IPS-18a (cell line): ENCODE measurements around the gene THUMPD2.
"Not testable (repeated sequence)": the region's sequence is repeated elsewhere in the genome, so short reads cannot be mapped to it uniquely, and the experiment has no call there.

Experiments
- H3K27ac ChIP-seq: one replicate; pipeline ENCODE4 v1.5.1; 2013; ENCODE audit warnings: low read length
- H3K27me3 ChIP-seq: one replicate; pipeline ENCODE4 v1.6.1; 2013; ENCODE audit warnings: mild to moderate bottlenecking, low read length; ENCODE audit not compliant: control insufficient read depth, insufficient read depth
- H3K36me3 ChIP-seq: one replicate; pipeline ENCODE4 v1.6.1; 2013; ENCODE audit warnings: low read depth, low read length; ENCODE audit not compliant: control insufficient read depth
- H3K4me1 ChIP-seq: one replicate; pipeline ENCODE4 v1.6.1; 2013; ENCODE audit warnings: low read depth, low read length; ENCODE audit not compliant: control insufficient read depth
- H3K4me3 ChIP-seq: one replicate; pipeline ENCODE4 v1.5.1; 2013; ENCODE audit warnings: low read length
- H3K9ac ChIP-seq: one replicate; pipeline ENCODE4 v1.6.1; 2013; ENCODE audit warnings: mild to moderate bottlenecking, low read length, moderate library complexity
- H3K9me3 ChIP-seq: one replicate; pipeline ENCODE4 v1.6.1; 2013; ENCODE audit warnings: low read depth, low read length; ENCODE audit not compliant: control insufficient read depth

The THUMPD2 gene

GRCh38 chr2:39730276-39730675 is 48.8 kb downstream of the THUMPD2 start:
- H3K36me3 ChIP-seq: no peaks in the 10 kb centered on the region
- H3K4me1 ChIP-seq: no peaks in the 10 kb centered on the region
- H3K4me3 ChIP-seq: no peak overlapping the region
- no peak overlapping the region for H3K27ac ChIP-seq
- H3K9me3 ChIP-seq: no peaks in the 10 kb centered on the region
- no peaks in the 10 kb centered on the region for H3K27me3 ChIP-seq
- no peak overlapping the region for H3K9ac ChIP-seq

GRCh38 chr2:39728941-39729351 is 50.1 kb downstream of the THUMPD2 start:
- H3K27me3 ChIP-seq: no peaks in the 10 kb centered on the region
- H3K27ac ChIP-seq: no peak overlapping the region
- no peaks in the 10 kb centered on the region for H3K4me1 ChIP-seq
- H3K36me3 ChIP-seq: no peaks in the 10 kb centered on the region
- no peak overlapping the region for H3K4me3 ChIP-seq
- H3K9ac ChIP-seq: no peak overlapping the region
- no peaks in the 10 kb centered on the region for H3K9me3 ChIP-seq

GRCh38 chr2:39728085-39728484 is 51.0 kb downstream of the THUMPD2 start:
- H3K27ac ChIP-seq, H3K4me3 ChIP-seq, H3K27me3 ChIP-seq, H3K9me3 ChIP-seq, H3K9ac ChIP-seq, H3K36me3 ChIP-seq, H3K4me1 ChIP-seq: not testable (repeated sequence)

GRCh38 chr2:39725401-39725800 is 53.7 kb downstream of the THUMPD2 start:
- no peaks in the 10 kb centered on the region for H3K9me3 ChIP-seq
- H3K9ac ChIP-seq: no peak overlapping the region
- no peaks in the 10 kb centered on the region for H3K36me3 ChIP-seq
- H3K4me1 ChIP-seq: peaks cover 11% of the 10 kb centered on the region
- H3K4me3 ChIP-seq: no peak overlapping the region
- no peak overlapping the region for H3K27ac ChIP-seq
- H3K27me3 ChIP-seq: no peaks in the 10 kb centered on the region

- H3K27ac ChIP-seq: no peak overlapping the region
- H3K9ac ChIP-seq: no peak overlapping the region
- H3K4me3 ChIP-seq: no peak overlapping the region
- H3K9me3 ChIP-seq: no peaks in the 10 kb centered on the region
- H3K36me3 ChIP-seq: no peaks in the 10 kb centered on the region
- H3K4me1 ChIP-seq: peaks cover 11% of the 10 kb centered on the region
- H3K27me3 ChIP-seq: no peaks in the 10 kb centered on the region
These were observed 54.3 kb downstream of the THUMPD2 start for GRCh38 chr2:39724828-39725144.

- Histone ChIP-seq H3K4me3 (no peak overlapping the region), H3K27me3 (no peaks in the 10 kb centered on the region)
These were observed 54.9 kb downstream of the THUMPD2 start for GRCh38 chr2:39723946-39724827.

GRCh38 chr2:39723497-39723896 is 55.6 kb downstream of the THUMPD2 start:
- Histone ChIP-seq H3K4me1 (peaks cover 11% of the 10 kb centered on the region), H3K27me3 (no peaks in the 10 kb centered on the region), H3K27ac (no peak overlapping the region), H3K4me3 (no peak overlapping the region), H3K9me3 (no peaks in the 10 kb centered on the region), H3K36me3 (no peaks in the 10 kb centered on the region), H3K9ac (no peak overlapping the region)

More at GRCh38 chr2:39723946-39724827, 54.9 kb downstream of the THUMPD2 start:
- Histone ChIP-seq H3K4me1 (peaks cover 11% of the 10 kb centered on the region), H3K9me3 (no peaks in the 10 kb centered on the region), H3K27ac (no peak overlapping the region), H3K36me3 (no peaks in the 10 kb centered on the region), H3K9ac (no peak overlapping the region)

GRCh38 chr2:39720970-39721369 is 58.1 kb downstream of the THUMPD2 start:
- Histone ChIP-seq H3K9me3 (no peaks in the 10 kb centered on the region), H3K27ac (no peak overlapping the region)

GRCh38 chr2:39719317-39719716 is 59.7 kb downstream of the THUMPD2 start:
- Histone ChIP-seq H3K4me3 (no peak overlapping the region), H3K4me1 (peaks cover 11% of the 10 kb centered on the region), H3K36me3 (no peaks in the 10 kb centered on the region), H3K27ac (no peak overlapping the region), H3K27me3 (no peaks in the 10 kb centered on the region), H3K9me3 (no peaks in the 10 kb centered on the region), H3K9ac (no peak overlapping the region)

More at GRCh38 chr2:39720970-39721369, 58.1 kb downstream of the THUMPD2 start:
- Histone ChIP-seq H3K4me3 (no peak overlapping the region), H3K27me3 (no peaks in the 10 kb centered on the region), H3K4me1 (peaks cover 11% of the 10 kb centered on the region), H3K9ac (no peak overlapping the region), H3K36me3 (no peaks in the 10 kb centered on the region)

- Histone ChIP-seq H3K36me3 (no peaks in the 10 kb centered on the region), H3K4me3 (no peak overlapping the region), H3K9ac (no peak overlapping the region), H3K27me3 (no peaks in the 10 kb centered on the region), H3K4me1 (peaks cover 11% of the 10 kb centered on the region), H3K27ac (no peak overlapping the region), H3K9me3 (no peaks in the 10 kb centered on the region)
These were observed 60.6 kb downstream of the THUMPD2 start for GRCh38 chr2:39718483-39718882.

- H3K27me3 ChIP-seq: no peaks in the 10 kb centered on the region
- no peak overlapping the region for H3K27ac ChIP-seq
- H3K4me1 ChIP-seq: peaks cover 11% of the 10 kb centered on the region
- H3K4me3 ChIP-seq: no peak overlapping the region
- no peaks in the 10 kb centered on the region for H3K9me3 ChIP-seq
- H3K36me3 ChIP-seq: no peaks in the 10 kb centered on the region
- H3K9ac ChIP-seq: no peak overlapping the region
These were observed 62.0 kb downstream of the THUMPD2 start for GRCh38 chr2:39717067-39717466.

- Histone ChIP-seq H3K36me3 (no peaks in the 10 kb centered on the region), H3K9ac (no peak overlapping the region), H3K4me3 (no peak overlapping the region), H3K9me3 (no peaks in the 10 kb centered on the region), H3K4me1 (peaks cover 3% of the 10 kb centered on the region), H3K27me3 (no peaks in the 10 kb centered on the region), H3K27ac (no peak overlapping the region)
These were observed 63.2 kb downstream of the THUMPD2 start for GRCh38 chr2:39715822-39716221.
